Measurements from ENCODE around the gene GALNT13. TPM values are rescaled to one million over a fixed set of nuclear protein-coding genes. Genes with fewer than 3 reads are reported as not detected.
A peak's percentile ranks its signal among the peaks of the same experiment; 100 is the strongest.

The GALNT13 gene
- total RNA-seq, 1 donor from 2014 or later: under 0.01 TPM

- no peak overlapping the region for H3K4me3 ChIP-seq (ENCODE audit: low read length in 3 of 3)
- H3K9ac ChIP-seq (ENCODE audit: low read depth in 1 of 3, low read length in 3 of 3): no peak overlapping the region
- no peaks in the 10 kb centered on the region for H3K4me1 ChIP-seq (ENCODE audit: control insufficient read depth in 3 of 3, insufficient read depth in 3 of 3, low read length in 3 of 3)
- no peaks in the 10 kb centered on the region for H3K36me3 ChIP-seq (ENCODE audit: control insufficient read depth in 3 of 3, insufficient read depth in 3 of 3, low read length in 3 of 3)
- H3K27ac ChIP-seq (ENCODE audit: low read depth, low read length): no peak overlapping the region
- no peaks in the 10 kb centered on the region for H3K9me3 ChIP-seq (ENCODE audit: control insufficient read depth in 3 of 3, low read length in 3 of 3)
- H3K27me3 ChIP-seq (ENCODE audit: control insufficient read depth in 3 of 3, insufficient read depth in 3 of 3, low read length in 3 of 3): no peaks in the 10 kb centered on the region
These were observed 576.2 kb downstream of the GALNT13 start for GRCh38 chr2:154447727-154448418.

DNA sequence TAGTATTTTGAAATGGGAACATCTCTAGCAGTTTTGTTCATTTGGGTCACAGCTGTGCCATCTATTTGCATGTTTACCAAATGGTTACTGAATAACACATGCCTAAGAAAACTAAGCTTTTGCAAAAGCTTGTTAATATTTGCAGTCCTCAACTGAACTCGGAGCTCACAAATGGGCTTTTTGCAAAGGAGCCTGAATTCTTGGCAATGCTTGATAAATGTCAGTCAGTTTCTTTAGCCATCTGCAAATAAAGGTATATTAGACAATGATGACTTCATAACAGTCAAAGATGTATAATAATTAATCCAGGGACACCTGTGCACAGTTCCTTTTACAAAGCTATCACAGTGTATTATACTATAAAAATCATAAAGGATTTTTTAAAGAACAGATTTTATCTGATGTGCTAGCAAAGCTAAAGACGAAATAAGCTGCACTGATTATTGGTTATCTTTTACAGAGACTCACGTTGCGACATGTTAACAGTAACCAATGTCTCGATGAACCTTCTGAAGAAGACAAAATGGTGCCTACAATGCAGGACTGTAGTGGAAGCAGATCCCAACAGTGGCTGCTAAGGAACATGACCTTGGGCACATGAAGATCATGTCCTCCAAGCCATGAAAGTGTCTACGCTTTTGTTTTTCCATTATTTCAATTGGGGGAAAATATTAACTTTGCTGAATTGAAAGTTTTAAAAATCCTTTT, 578.4 kb downstream of the GALNT13 start:
- no peaks in the 10 kb centered on the region for H3K4me1 ChIP-seq (ENCODE audit: control insufficient read depth in 3 of 3, insufficient read depth in 3 of 3, low read length in 3 of 3)
- no peaks in the 10 kb centered on the region for H3K9me3 ChIP-seq (ENCODE audit: control insufficient read depth in 3 of 3, low read length in 3 of 3)
- H3K9ac ChIP-seq (ENCODE audit: low read depth in 1 of 3, low read length in 3 of 3): no peak overlapping the region
- H3K27me3 ChIP-seq (ENCODE audit: control insufficient read depth in 3 of 3, insufficient read depth in 3 of 3, low read length in 3 of 3): no peaks in the 10 kb centered on the region
- H3K4me3 ChIP-seq (ENCODE audit: low read length in 3 of 3): no peak overlapping the region
- H3K27ac ChIP-seq (ENCODE audit: low read depth, low read length): no peak overlapping the region
- H3K36me3 ChIP-seq (ENCODE audit: control insufficient read depth in 3 of 3, insufficient read depth in 3 of 3, low read length in 3 of 3): no peaks in the 10 kb centered on the region

DNA sequence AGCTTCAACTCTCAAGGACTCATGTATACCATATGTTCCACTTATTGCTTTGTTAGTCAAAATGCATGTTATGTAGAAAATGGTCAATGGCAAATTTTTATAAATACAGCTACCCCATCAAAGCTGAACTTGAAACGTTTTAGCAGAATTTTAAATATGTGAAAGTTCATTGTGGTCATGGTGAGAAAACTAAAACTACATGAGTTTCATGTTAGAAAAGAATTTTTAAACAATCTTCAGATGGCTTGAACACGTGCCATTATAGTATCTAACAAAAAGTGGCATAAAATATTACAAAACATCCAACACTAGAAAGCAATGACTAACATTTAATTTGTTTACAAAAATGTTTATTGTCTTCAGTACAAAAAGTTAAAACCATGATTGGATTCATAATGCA, 580.7 kb downstream of the GALNT13 start:
- no peak overlapping the region for H3K4me3 ChIP-seq (ENCODE audit: low read length in 3 of 3)
- no peaks in the 10 kb centered on the region for H3K9me3 ChIP-seq (ENCODE audit: control insufficient read depth in 3 of 3, low read length in 3 of 3)
- no peaks in the 10 kb centered on the region for H3K27me3 ChIP-seq (ENCODE audit: control insufficient read depth in 3 of 3, insufficient read depth in 3 of 3, low read length in 3 of 3)
- H3K36me3 ChIP-seq (ENCODE audit: control insufficient read depth in 3 of 3, insufficient read depth in 3 of 3, low read length in 3 of 3): no peaks in the 10 kb centered on the region
- no peak overlapping the region for H3K9ac ChIP-seq (ENCODE audit: low read depth in 1 of 3, low read length in 3 of 3)
- no peaks in the 10 kb centered on the region for H3K4me1 ChIP-seq (ENCODE audit: control insufficient read depth in 3 of 3, insufficient read depth in 3 of 3, low read length in 3 of 3)
- no peak overlapping the region for H3K27ac ChIP-seq (ENCODE audit: low read depth, low read length)

GRCh38 chr2:154452906-154453493, 581.3 kb downstream of the GALNT13 start:
- no peak overlapping the region for H3K9ac ChIP-seq (ENCODE audit: low read depth in 1 of 3, low read length in 3 of 3)
- no peaks in the 10 kb centered on the region for H3K36me3 ChIP-seq (ENCODE audit: control insufficient read depth in 3 of 3, insufficient read depth in 3 of 3, low read length in 3 of 3)

DNA sequence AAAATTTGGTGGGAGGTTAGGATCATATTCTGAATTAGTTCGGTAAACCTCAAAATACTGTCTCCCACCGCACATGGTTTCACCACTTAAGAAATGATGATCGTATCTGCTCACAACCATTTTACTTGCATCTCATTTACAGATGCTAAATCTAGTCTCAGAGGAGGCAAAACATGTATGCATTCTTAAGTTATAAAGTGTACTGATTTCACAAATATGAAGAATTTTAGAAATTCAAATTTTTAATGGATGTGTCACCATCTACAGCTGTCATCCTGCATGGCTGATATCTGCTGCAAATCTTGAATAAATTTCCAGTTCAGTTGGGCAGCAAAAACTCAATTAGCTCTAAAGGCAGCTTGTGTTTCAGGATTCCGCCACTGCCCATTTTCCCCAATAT, 583.4 kb downstream of the GALNT13 start:
- Histone ChIP-seq H3K9me3 (ENCODE audit: control insufficient read depth in 3 of 3, low read length in 3 of 3) (no peaks in the 10 kb centered on the region), H3K4me1 (ENCODE audit: control insufficient read depth in 3 of 3, insufficient read depth in 3 of 3, low read length in 3 of 3) (no peaks in the 10 kb centered on the region), H3K4me3 (ENCODE audit: low read length in 3 of 3) (peak overlapping the region; percentile 53 to 81 (median 57)), H3K9ac (ENCODE audit: low read depth in 1 of 3, low read length in 3 of 3) (peak overlapping the region; percentile 35 to 82 (median 40)), H3K27me3 (ENCODE audit: control insufficient read depth in 3 of 3, insufficient read depth in 3 of 3, low read length in 3 of 3) (no peaks in the 10 kb centered on the region), H3K27ac (ENCODE audit: low read depth, low read length) (no peak overlapping the region), H3K36me3 (ENCODE audit: control insufficient read depth in 3 of 3, insufficient read depth in 3 of 3, low read length in 3 of 3) (no peaks in the 10 kb centered on the region)

More at GRCh38 chr2:154452906-154453493, 581.3 kb downstream of the GALNT13 start:
- Histone ChIP-seq H3K4me1 (ENCODE audit: control insufficient read depth in 3 of 3, insufficient read depth in 3 of 3, low read length in 3 of 3) (no peaks in the 10 kb centered on the region), H3K4me3 (ENCODE audit: low read length in 3 of 3) (no peak overlapping the region), H3K27me3 (ENCODE audit: control insufficient read depth in 3 of 3, insufficient read depth in 3 of 3, low read length in 3 of 3) (no peaks in the 10 kb centered on the region), H3K27ac (ENCODE audit: low read depth, low read length) (no peak overlapping the region), H3K9me3 (ENCODE audit: control insufficient read depth in 3 of 3, low read length in 3 of 3) (no peaks in the 10 kb centered on the region)

- Histone ChIP-seq H3K27me3 (ENCODE audit: control insufficient read depth in 3 of 3, insufficient read depth in 3 of 3, low read length in 3 of 3) (no peaks in the 10 kb centered on the region), H3K36me3 (ENCODE audit: control insufficient read depth in 3 of 3, insufficient read depth in 3 of 3, low read length in 3 of 3) (no peaks in the 10 kb centered on the region), H3K4me3 (ENCODE audit: low read length in 3 of 3) (peak overlapping the region; percentile 53 to 81 (median 57)), H3K9ac (ENCODE audit: low read depth in 1 of 3, low read length in 3 of 3) (peak overlapping the region; percentile 35 to 82 (median 40)), H3K4me1 (ENCODE audit: control insufficient read depth in 3 of 3, insufficient read depth in 3 of 3, low read length in 3 of 3) (no peaks in the 10 kb centered on the region), H3K9me3 (ENCODE audit: control insufficient read depth in 3 of 3, low read length in 3 of 3) (no peaks in the 10 kb centered on the region), H3K27ac (ENCODE audit: low read depth, low read length) (no peak overlapping the region)
These were observed 584.1 kb downstream of the GALNT13 start for GRCh38 chr2:154455866-154456265.

DNA sequence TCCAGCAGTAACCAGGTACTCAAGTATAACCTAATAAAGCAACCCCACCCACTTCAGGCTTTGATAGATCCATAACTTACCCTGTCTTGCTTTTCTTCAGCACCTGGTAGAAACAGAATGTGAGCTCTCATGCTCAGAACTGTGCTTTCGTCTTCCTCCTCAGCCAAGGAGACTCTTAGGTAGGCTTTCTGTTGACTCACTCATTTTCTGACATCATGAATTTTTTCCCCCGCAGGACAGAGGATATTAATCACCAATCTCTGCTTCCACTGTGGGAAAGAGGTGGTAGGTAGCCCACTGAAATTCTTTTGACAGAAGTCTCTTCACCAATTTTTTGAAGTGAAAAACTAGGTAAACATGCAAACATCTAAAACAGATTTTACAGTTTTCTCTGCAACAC, 585.6 kb downstream of the GALNT13 start:
- no peaks in the 10 kb centered on the region for H3K27me3 ChIP-seq (ENCODE audit: control insufficient read depth in 3 of 3, insufficient read depth in 3 of 3, low read length in 3 of 3)
- H3K4me1 ChIP-seq (ENCODE audit: control insufficient read depth in 3 of 3, insufficient read depth in 3 of 3, low read length in 3 of 3): no peaks in the 10 kb centered on the region
- no peak overlapping the region for H3K4me3 ChIP-seq (ENCODE audit: low read length in 3 of 3)
- no peak overlapping the region for H3K9ac ChIP-seq (ENCODE audit: low read depth in 1 of 3, low read length in 3 of 3)
- H3K27ac ChIP-seq (ENCODE audit: low read depth, low read length): no peak overlapping the region
- H3K9me3 ChIP-seq (ENCODE audit: control insufficient read depth in 3 of 3, low read length in 3 of 3): no peaks in the 10 kb centered on the region
- H3K36me3 ChIP-seq (ENCODE audit: control insufficient read depth in 3 of 3, insufficient read depth in 3 of 3, low read length in 3 of 3): no peaks in the 10 kb centered on the region

- H3K4me1 ChIP-seq (ENCODE audit: control insufficient read depth in 3 of 3, insufficient read depth in 3 of 3, low read length in 3 of 3): no peaks in the 10 kb centered on the region
- H3K27me3 ChIP-seq (ENCODE audit: control insufficient read depth in 3 of 3, insufficient read depth in 3 of 3, low read length in 3 of 3): no peaks in the 10 kb centered on the region
- no peak overlapping the region for H3K27ac ChIP-seq (ENCODE audit: low read depth, low read length)
- no peak overlapping the region for H3K4me3 ChIP-seq (ENCODE audit: low read length in 3 of 3)
- no peak overlapping the region for H3K9ac ChIP-seq (ENCODE audit: low read depth in 1 of 3, low read length in 3 of 3)
- no peaks in the 10 kb centered on the region for H3K9me3 ChIP-seq (ENCODE audit: control insufficient read depth in 3 of 3, low read length in 3 of 3)
- no peaks in the 10 kb centered on the region for H3K36me3 ChIP-seq (ENCODE audit: control insufficient read depth in 3 of 3, insufficient read depth in 3 of 3, low read length in 3 of 3)
These were observed 587.6 kb downstream of the GALNT13 start for GRCh38 chr2:154459286-154459685.

DNA sequence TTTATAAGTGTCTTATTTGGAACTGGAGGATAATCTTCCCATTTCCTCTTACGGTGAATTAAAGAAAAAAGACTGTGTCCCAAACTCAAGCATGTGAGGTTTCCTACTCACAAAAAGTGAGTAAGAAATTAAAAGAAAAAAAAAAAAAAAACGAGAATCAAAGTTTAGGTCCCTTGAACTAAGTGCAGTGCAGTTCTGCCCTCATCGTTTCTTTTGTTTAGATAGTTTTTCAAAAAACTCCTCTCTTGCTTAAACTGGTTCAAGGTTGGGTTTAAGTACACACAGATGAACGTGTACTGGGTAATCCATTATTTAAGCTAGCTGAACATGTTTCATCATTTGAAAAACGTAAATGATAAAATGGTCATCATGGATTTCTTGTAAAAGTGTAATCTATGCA, 590.9 kb downstream of the GALNT13 start:
- no peaks in the 10 kb centered on the region for H3K27me3 ChIP-seq (ENCODE audit: control insufficient read depth in 3 of 3, insufficient read depth in 3 of 3, low read length in 3 of 3)

GRCh38 chr2:154466226-154466625, 594.5 kb downstream of the GALNT13 start:
- H3K4me3 ChIP-seq (ENCODE audit: low read length in 3 of 3): no peak overlapping the region
- H3K9ac ChIP-seq (ENCODE audit: low read depth in 1 of 3, low read length in 3 of 3): no peak overlapping the region
- no peaks in the 10 kb centered on the region for H3K9me3 ChIP-seq (ENCODE audit: control insufficient read depth in 3 of 3, low read length in 3 of 3)
- no peaks in the 10 kb centered on the region for H3K4me1 ChIP-seq (ENCODE audit: control insufficient read depth in 3 of 3, insufficient read depth in 3 of 3, low read length in 3 of 3)
- no peaks in the 10 kb centered on the region for H3K36me3 ChIP-seq (ENCODE audit: control insufficient read depth in 3 of 3, insufficient read depth in 3 of 3, low read length in 3 of 3)
- H3K27ac ChIP-seq (ENCODE audit: low read depth, low read length): no peak overlapping the region
- H3K27me3 ChIP-seq (ENCODE audit: control insufficient read depth in 3 of 3, insufficient read depth in 3 of 3, low read length in 3 of 3): no peaks in the 10 kb centered on the region

More for the DNA sequence above, 590.9 kb downstream of the GALNT13 start:
- Histone ChIP-seq H3K9me3 (ENCODE audit: control insufficient read depth in 3 of 3, low read length in 3 of 3) (no peaks in the 10 kb centered on the region), H3K4me3 (ENCODE audit: low read length in 3 of 3) (no peak overlapping the region), H3K9ac (ENCODE audit: low read depth in 1 of 3, low read length in 3 of 3) (no peak overlapping the region), H3K4me1 (ENCODE audit: control insufficient read depth in 3 of 3, insufficient read depth in 3 of 3, low read length in 3 of 3) (no peaks in the 10 kb centered on the region), H3K36me3 (ENCODE audit: control insufficient read depth in 3 of 3, insufficient read depth in 3 of 3, low read length in 3 of 3) (no peaks in the 10 kb centered on the region), H3K27ac (ENCODE audit: low read depth, low read length) (no peak overlapping the region)
